Measurements from ENCODE around the gene MAPKAPK3.
"Not testable (repeated sequence)": the region's sequence is repeated elsewhere in the genome, so short reads cannot be mapped to it uniquely, and the experiment has no call there.

The MAPKAPK3 gene

GRCh38 chr3:50656417-50657195 lies 39.7 kb downstream of the MAPKAPK3 start:
- no peak for DNase-seq (ENCODE audit: low spot score)

- DNase-seq (ENCODE audit: low spot score) = no peak
These were observed 40.5 kb downstream of the MAPKAPK3 start for GRCh38 chr3:50657407-50657806.

DNA sequence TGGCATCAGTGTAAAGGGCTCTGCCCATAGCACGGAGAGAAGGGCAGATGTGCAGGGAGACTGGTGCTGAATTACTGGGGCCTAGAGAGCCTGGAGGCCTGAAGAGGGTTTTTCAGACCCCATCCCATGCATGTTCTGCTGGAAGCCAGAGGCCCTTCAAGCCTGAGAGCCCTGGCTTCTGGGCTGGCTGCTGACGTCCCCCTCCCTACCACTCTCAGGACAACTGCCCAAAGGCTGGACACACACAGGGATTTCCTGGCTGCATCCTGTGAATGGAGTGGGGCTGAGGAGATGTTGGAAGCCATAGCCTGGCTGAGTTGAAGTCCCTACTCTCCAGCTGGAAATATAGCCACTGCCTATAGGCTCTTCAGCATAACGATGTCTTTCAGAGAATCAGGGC lies 40.9 kb downstream of the MAPKAPK3 start:
- DNase-seq (ENCODE audit: low spot score) = no peak

GRCh38 chr3:50658416-50658815 lies 41.5 kb downstream of the MAPKAPK3 start:
- no peak for DNase-seq (ENCODE audit: low spot score)

DNA sequence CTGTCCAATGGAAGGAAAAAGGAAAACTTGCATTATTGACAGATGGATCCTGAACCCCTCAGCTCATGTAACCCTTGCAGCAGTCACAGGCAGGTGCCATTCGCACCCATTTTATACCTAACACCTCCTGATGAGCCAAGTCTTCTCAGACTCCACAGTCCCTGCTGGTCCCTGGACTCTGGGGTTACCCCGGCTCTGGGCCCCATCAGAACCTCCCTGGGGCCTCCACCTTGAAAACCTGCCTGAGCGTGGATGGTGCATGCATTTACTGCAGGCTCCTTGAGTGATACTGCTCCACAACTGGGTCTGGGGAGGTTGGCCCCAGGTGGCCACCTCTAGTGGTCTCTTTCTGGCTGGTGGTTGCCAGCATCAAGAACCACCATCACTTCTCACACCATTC lies 41.9 kb downstream of the MAPKAPK3 start:
- no peak for DNase-seq (ENCODE audit: low spot score)

DNA sequence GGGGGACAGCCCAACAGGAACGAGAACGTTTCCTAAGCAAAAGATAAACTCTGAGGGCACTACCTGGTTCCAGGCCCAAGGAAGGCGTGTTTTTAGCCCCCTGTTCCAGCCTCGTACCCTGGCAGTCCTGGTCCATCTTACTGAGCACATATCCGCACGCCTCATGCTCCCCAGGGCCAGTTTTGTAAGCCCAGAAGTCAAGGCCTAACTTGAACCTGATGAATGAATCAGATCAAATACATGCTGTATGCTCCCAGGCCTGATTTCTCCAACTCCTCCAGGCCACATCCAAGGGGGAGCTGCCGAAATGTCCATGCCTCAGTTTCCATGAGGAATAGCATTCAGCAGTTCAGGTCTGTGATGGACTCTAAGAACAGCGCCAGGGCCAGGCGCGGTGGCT lies 43.4 kb downstream of the MAPKAPK3 start:
- no peak for DNase-seq (ENCODE audit: low spot score)

- DNase-seq (ENCODE audit: low spot score) = no peak
These were observed 44.4 kb downstream of the MAPKAPK3 start for GRCh38 chr3:50661321-50661837.

DNA sequence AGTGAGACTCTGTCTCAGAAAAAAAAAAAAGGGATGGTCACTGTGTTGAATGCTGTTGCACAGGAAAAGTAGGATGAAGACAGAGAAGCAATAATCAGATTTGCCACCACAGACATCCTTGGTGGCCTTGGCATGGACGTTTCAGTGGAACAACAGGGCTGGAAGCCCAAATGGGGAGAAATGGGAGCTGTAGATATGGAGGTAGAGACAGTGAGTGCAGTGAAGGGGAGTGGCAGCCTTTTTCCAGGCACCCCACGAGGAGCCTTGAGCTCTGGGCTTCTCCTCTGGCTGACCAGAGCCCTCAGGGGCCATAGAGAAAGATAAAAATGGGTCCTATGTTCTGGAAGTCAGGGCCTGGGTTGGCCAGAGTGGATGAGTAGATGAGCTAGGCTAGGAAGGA lies 45.5 kb downstream of the MAPKAPK3 start:
- no peak for DNase-seq (ENCODE audit: low spot score)

DNA sequence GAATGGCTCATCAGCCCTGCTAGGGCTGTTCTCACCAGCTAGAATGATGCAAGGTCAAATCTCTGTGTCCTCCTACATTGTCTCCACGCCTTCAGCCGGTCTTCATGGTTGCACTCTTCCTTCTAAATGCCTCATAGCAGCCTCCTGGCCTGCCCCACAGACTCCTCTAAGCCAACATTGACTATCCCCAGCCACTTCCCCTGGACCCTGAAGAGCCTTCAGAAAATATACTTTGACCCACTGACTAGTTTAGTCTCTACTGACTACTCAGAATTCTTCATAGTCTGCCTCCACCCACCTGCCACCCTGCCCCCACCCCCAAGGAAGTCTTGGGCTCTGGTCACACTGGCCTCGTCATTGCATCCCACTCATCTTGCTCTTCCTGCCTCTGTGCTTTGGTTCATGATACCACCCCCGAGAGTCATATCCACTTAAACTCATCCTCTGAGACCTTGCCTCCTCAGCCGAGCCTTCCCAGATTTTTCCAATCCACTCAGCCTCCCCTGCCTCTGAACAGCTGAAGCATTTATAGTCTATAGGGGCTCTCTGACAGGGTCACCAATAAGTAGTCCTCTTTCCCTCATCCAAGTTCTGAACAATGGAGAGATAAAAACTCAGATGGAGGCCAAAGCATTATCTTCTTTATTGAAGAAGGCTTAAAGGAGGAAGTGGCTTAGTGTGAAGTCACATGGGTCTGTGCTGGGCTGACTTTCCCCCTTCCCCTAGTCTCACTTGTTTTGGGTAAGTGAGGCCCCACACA lies 48.3 kb downstream of the MAPKAPK3 start:
- no peak for DNase-seq (ENCODE audit: low spot score)

DNA sequence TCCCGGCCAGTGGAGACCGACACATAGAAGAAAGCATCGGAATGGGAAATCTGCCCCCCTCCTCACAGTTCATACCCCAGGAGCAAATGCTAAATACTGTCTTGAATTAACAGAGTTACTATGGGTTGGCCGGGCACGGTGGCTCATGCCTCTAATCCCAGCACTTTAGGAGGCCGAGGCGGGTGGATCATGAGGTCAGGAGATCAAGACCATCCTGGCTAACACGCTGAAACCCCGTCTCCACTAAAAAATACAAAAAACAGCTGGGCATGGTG lies 48.8 kb downstream of the MAPKAPK3 start:
- not testable (repeated sequence) for DNase-seq (ENCODE audit: low spot score)

- no peak for DNase-seq (ENCODE audit: low spot score)
These were observed 49.9 kb downstream of the MAPKAPK3 start for GRCh38 chr3:50666837-50667236.

- peak; percentile 65 for DNase-seq (ENCODE audit: low spot score)
These were observed 54.4 kb downstream of the MAPKAPK3 start for GRCh38 chr3:50671331-50671730.

DNA sequence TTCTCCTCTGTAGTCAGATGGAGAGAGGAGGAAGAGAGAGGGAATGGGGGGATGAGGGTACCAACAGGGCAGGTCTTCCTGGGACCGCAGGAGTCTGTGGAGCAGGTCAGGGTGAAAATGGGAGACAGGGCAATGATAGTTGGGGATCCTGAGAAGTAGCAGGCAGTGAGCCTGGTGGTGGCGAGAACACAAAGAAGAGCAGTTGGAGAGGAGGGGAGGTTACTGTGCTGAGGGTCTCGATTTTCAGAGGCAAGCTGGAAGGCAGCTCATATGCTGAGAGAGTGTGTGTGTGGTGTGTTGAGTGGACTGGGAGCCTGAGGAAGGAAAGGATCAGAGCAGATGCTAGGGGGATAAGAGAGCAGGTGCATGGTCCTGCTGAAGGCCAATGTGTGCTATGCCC lies 55.7 kb downstream of the MAPKAPK3 start:
- DNase-seq (ENCODE audit: low spot score) = no peak

DNA sequence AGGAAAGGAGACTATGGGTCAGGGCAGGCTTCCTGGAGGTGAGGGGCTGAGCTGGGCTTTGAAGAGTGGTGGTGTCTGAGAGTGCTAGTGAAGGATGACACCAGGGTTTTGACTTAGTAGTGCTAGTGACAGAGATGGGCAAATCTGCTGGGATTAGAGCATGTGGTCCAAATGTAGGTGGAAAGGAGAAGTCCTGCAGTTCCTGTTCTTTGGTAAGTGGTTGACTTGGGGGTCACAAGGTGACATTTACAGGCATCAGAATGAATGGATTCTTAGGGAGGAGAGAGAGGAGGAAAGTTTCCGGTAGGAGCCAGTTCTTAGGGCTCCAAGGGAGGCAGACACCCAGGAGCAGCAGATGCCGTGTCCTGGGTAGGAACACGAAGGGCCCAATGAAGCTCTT lies 57.0 kb downstream of the MAPKAPK3 start:
- DNase-seq (ENCODE audit: low spot score) = no peak

GRCh38 chr3:50674349-50675178 lies 57.6 kb downstream of the MAPKAPK3 start, which contains the start of gene DOCK3:
TSS of gene DOCK3 (plus strand) at chr3:50674927. CDS start at chr3:50675264, 337 bp downstream.
- no peak for DNase-seq (ENCODE audit: low spot score)

GRCh38 chr3:50675179-50676030 lies 58.5 kb downstream of the MAPKAPK3 start:
- no peak for DNase-seq (ENCODE audit: low spot score)

DNA sequence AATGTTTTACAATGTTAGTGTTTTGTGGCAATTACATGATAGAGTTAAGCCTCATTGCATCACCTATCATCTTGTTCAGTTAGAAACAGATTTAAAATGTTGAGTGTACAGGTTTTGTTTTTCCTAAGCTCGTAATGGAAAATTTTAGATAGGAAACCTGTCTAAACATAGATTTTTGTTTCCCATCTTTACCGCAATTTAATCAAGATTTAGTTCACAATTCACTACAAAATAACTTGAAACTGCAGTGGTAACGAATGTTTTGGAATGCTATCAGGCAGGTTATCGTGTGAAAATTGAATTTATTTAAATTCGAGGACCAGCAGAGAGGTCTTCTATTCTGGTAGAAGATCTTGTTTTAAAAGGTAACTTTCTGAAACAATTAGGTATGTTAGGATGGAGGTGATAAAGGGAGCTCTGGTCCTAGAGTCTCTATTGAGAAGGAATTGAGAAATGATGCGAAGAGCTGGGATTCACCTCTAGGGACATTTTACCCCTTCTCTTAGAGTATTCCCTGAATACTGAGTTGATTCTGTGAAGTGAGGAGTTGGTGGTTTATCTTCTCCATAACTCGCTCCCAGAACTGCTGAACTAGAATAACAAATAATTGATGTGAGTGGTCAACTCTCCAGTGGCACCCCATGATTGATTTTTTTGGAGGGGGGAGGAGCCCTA lies 59.2 kb downstream of the MAPKAPK3 start:
- DNase-seq (ENCODE audit: low spot score) = no peak

DNA sequence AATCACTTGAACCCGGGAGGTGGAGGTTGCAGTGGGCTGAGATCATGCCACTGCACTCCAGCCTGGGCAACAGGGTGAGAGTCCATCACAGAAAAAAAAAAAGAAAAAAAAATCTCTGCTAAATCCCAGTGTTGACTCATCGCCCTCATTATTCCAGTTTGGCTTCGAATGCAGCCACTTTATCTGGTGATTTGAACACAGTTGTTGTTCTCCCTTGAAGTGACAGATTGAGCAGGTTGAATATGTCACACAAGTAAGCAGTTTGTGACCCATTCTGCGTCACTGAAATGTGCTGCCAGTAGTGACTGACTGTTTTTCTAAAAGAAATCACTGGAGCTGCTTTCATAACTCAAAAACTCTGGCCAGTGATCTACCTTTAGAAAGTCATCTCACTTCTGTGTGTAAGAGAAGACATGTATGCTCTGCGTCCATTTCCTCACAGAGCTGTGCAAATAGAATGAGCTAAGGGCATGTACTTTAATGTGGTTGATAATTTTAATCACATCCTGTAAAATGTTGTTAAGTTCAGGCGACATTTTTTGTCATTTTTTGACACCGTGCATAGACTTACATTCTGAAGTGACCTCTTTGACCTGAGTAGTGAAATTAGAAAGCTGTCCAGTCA lies 70.3 kb downstream of the MAPKAPK3 start:
- no peak for DNase-seq (ENCODE audit: low spot score)

DNA sequence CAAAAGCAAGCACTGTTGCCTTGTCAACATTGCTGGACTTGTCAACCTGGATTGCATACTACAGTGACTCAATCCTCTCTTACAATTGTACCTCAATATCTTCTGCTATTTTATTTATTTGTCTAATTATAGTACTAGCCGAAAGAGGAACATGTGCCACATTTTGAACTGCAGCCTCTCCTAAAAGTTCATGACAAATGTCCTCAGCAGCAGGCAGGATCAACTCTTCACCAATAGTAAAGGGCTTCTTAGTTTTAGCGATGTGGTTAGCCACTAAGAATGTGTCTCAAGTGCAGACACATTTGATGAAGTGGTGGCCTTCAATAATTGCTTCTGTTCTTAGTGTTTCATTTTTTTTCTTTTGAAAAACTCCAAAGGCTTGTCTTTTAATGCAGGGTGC lies 71.0 kb downstream of the MAPKAPK3 start:
- no peak for DNase-seq (ENCODE audit: low spot score)

- not testable (repeated sequence) for DNase-seq (ENCODE audit: low spot score)
These were observed 71.7 kb downstream of the MAPKAPK3 start for GRCh38 chr3:50688602-50689001.

DNA sequence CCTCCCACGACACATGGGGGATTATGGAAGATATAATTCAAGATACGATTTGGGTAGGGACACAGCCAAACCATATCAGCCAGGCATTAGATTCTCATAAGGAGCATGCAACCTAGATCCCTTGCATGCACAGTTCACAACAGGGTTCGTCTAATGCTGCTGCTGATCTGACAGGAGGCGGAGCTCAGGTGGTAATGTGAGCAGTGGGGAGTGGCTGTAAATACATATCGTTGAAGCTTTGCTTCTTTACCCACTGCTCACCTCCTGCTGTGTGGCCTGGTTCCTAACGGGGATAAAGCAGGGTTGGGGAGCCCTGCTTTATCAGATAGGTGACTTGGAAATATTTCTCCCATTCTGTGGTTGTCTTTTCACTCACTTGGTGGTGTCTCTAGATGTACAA lies 72.6 kb downstream of the MAPKAPK3 start:
- DNase-seq (ENCODE audit: low spot score) = no peak
